ENCODE measurements around the gene CD40.

The CD40 gene

GRCh38 chr20:46169245-46170171 is 51.4 kb downstream of the CD40 start:
- DNase-seq (ENCODE audit: low read depth in 2 of 2), result no peak
- no peak overlapping the region for H3K4me3 ChIP-seq (replicated peaks in 1 of 2; ENCODE audit: low read depth in 2 of 2, low read length in 2 of 2)
- TF ChIP-seq CTCF (IDR thresholded peaks at IDR 0.05; ENCODE audit: low read depth, low read length), result no peak

GRCh38 chr20:46171476-46171875 is 53.4 kb downstream of the CD40 start:
- H3K4me3 ChIP-seq (replicated peaks in 1 of 2; ENCODE audit: low read depth in 2 of 2, low read length in 2 of 2), result no peak overlapping the region
- DNase-seq (ENCODE audit: low read depth in 2 of 2), result no peak
- no peak for TF ChIP-seq CTCF (IDR thresholded peaks at IDR 0.05; ENCODE audit: low read depth, low read length)

GRCh38 chr20:46171909-46172308 is 53.8 kb downstream of the CD40 start:
- no peak for TF ChIP-seq CTCF (IDR thresholded peaks at IDR 0.05; ENCODE audit: low read depth, low read length)
- DNase-seq (ENCODE audit: low read depth in 2 of 2), result no peak
- H3K4me3 ChIP-seq (replicated peaks in 1 of 2; ENCODE audit: low read depth in 2 of 2, low read length in 2 of 2), result no peak overlapping the region

- no peak for DNase-seq (ENCODE audit: low read depth in 2 of 2)
- no peak overlapping the region for H3K4me3 ChIP-seq (replicated peaks in 1 of 2; ENCODE audit: low read depth in 2 of 2, low read length in 2 of 2)
- TF ChIP-seq CTCF (IDR thresholded peaks at IDR 0.05; ENCODE audit: low read depth, low read length), result no peak
These were observed 54.3 kb downstream of the CD40 start for GRCh38 chr20:46172455-46172854.

GRCh38 chr20:46172961-46173536 is 54.9 kb downstream of the CD40 start:
- DNase-seq (ENCODE audit: low read depth in 2 of 2), result no peak
- H3K4me3 ChIP-seq (replicated peaks in 1 of 2; ENCODE audit: low read depth in 2 of 2, low read length in 2 of 2), result no peak overlapping the region
- TF ChIP-seq CTCF (IDR thresholded peaks at IDR 0.05; ENCODE audit: low read depth, low read length), result no peak

GRCh38 chr20:46173652-46174468 is 55.7 kb downstream of the CD40 start:
- no peak for TF ChIP-seq CTCF (IDR thresholded peaks at IDR 0.05; ENCODE audit: low read depth, low read length)
- no peak overlapping the region for H3K4me3 ChIP-seq (replicated peaks in 1 of 2; ENCODE audit: low read depth in 2 of 2, low read length in 2 of 2)
- DNase-seq (ENCODE audit: low read depth in 2 of 2), result no peak

Data from cardiac fibroblast (primary cell).